ENCODE data around the gene GABRP.
"Not testable (repeated sequence)": the region's sequence is repeated elsewhere in the genome, so short reads cannot be mapped to it uniquely, and the experiment has no call there.

Gene GABRP

DNA sequence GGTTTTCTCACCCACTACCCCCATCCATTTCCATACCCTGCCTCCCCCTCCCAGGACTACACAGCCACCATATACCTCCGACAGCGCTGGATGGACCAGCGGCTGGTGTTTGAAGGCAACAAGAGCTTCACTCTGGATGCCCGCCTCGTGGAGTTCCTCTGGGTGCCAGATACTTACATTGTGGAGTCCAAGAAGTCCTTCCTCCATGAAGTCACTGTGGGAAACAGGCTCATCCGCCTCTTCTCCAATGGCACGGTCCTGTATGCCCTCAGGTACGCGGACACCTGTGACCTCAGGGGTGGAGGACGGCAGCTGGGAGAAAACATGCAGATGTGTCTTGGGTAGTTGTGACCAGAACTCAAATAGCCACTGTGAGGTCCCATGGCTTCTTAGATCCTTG is 11.6 kb downstream of the GABRP start:
- DNase-seq, result no peak

GRCh38 chr5:170805666-170806065 is 22.1 kb downstream of the GABRP start:
- no peak for DNase-seq

GRCh38 chr5:170809551-170809950 is 26.0 kb downstream of the GABRP start:
- peak; percentile 7 for DNase-seq

GRCh38 chr5:170811719-170812118 is 28.2 kb downstream of the GABRP start:
- no peak for DNase-seq

GRCh38 chr5:170813231-170813630 is 29.7 kb downstream of the GABRP start:
- no peak for DNase-seq

GRCh38 chr5:170817195-170817594 is 33.7 kb downstream of the GABRP start:
- DNase-seq, result no peak

DNA sequence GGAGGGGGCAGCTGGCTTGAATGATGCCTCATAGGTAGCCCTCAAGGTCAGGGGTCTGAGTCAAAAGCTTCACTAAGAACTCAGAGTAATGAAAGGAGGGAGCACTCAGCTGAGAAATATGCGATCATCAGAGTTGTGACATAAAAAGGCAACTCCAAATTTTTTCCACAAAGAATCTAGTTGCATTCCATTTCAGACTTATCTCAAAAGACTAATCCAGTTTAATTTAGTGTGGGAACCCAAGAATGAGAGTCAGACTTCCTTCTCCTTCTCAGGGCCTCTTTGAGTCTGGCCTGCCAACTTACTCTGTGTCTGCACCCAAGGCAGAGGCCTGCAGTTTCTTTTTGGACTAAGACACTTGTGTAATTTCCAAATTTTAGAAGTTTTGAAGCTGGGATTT is 34.7 kb downstream of the GABRP start:
- DNase-seq, result no peak

- no peak for DNase-seq
These were observed 36.3 kb downstream of the GABRP start for GRCh38 chr5:170819824-170820223.

DNA sequence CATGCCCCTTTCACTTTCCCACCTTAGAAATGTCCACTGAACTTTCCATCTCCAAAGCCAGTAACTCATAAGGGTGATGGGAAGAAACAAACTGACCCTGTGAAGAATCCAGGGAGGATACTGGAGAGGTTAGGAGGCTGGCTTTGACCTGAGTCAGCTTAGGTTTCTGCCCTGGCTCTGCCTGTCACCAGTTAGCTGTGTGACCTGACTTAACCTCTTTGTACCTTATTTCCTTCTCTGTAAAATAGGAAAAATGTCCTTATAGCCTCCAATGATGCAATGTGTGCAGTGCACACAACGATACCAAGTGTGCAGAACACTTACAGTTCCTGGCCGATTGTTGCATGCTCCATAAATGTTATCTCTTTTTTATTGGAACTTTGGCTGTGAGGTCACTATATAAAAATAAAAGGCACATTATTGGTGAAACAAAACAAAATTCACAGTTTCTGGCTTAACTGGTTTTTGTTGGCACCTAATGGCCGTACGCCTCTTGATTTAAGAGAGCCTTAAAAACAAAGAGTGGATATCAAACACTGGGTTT is 37.8 kb downstream of the GABRP start:
- no peak for DNase-seq

DNA sequence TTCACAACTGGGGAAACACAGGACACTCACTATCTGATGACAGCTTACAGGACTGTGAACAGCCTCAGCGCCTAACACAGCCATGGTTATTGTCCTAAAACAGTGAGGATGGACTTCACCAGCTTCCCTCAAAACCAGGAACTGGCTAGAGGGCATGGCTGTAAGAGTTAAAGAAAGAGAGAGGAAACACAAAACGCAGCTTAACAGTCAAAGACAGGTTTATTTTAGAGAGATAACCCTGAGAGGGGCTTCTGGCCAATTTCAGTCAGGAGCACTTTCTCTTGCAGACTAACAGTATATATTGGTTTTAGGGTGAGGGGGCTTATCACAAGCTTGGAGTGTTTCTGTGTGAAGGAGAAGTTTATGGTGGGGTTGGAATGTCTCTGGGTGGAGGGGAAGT is 42.6 kb downstream of the GABRP start:
- no peak for DNase-seq

GRCh38 chr5:170832241-170832640 is 48.7 kb downstream of the GABRP start:
- no peak for DNase-seq

GRCh38 chr5:170833981-170834380 is 50.5 kb downstream of the GABRP start:
- not testable (repeated sequence) for DNase-seq

GRCh38 chr5:170836226-170836625 is 52.7 kb downstream of the GABRP start:
- no peak for DNase-seq

DNA sequence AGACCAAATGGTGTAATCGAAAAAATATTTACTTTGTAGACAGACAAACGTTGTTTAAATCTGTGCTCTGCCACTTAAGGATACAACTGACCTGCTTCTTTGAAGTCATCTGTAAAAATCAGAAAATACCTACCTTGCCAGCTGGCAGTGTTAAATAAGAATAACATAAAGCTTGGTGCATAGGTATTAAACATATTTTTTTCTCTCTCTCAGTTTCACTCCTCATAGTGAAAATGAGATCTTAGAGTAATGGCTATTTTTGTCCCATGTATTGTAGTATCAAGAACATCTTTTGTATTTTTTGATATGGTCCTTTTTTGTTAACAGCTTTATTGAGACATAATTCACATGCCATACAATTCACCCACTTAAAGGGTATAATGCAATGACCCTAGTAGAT is 60.3 kb downstream of the GABRP start:
- no peak for DNase-seq

DNA sequence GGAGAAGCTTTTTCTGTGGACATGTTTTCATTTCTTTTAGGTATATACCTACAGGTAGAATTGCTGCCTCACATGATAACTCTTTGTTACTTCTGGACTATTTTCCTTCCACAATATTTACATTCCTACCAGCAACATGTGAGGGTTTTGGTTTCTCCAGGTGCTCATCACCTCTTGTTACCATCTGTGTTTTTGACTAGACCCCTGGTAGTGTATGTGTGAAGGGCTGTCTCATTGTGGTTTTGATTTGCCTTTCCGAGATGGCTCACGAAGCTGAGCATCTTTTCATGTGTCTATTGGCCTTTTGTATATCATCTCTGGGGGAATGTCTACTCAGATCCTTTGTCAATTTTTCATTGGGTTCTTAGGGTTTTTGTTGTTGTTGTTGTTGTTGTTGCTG is 61.1 kb downstream of the GABRP start:
- no peak for DNase-seq

DNA sequence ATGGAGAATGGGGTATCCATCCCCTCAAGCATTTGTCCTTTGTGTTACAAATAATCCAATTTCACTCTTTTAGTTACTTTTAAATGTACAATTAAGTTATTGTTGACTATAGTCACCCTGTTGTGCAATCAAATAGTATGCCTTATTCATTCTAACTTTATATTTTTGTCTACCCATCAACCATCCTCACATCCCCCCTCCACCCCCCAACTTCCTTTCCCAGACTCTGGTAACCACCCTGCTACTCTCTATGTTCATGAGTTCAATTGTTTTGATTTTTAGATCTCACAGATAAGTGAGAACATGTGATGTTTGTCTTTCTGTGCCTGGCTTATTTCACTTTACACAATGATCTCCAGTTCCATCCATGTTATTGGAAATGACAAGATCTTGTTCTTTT is 62.9 kb downstream of the GABRP start:
- DNase-seq, result no peak

- no peak for DNase-seq
These were observed 63.3 kb downstream of the GABRP start for GRCh38 chr5:170846846-170847245.

GRCh38 chr5:170848033-170848432 is 64.5 kb downstream of the GABRP start:
- DNase-seq, result no peak

GRCh38 chr5:170849374-170849773 is 65.8 kb downstream of the GABRP start:
- DNase-seq, result no peak

DNA sequence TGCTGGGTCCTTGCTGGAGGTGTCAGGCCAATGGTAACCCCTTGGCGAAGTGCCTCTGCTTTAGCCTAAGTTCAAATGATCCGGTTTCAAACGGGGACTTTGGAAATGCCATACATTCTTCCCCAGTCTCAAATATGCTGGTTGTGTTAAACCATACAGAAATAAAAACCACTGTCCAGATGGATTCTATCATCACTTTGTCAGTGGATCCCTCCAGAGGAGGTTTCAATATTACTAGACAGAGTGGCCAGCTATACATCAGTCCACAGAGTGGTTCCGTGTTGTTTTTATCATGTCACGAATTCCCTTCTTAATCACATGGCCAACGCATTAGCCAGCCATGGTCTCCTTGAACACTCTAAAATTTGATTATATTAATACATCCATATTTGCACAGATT is 71.0 kb downstream of the GABRP start:
- no peak for DNase-seq

DNA sequence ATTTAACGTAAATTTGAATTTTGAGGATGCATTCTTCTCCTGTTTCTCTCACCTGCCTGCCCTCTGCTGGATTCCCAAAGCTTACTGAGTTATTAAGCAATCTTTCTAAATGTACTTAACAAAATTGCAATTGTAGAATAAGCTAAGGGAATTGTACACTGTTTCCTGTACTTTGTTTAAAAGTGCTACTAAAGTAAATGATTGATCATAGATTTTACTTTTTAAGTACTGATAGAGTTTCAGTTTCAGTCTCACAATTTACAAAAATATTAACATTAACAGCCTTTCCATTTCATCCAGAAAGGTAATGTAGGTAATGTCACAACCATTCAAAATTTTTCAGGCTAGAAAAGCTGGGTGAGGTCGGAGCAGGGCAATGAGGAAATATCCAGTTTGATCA is 73.5 kb downstream of the GABRP start:
- DNase-seq, result no peak

DNA sequence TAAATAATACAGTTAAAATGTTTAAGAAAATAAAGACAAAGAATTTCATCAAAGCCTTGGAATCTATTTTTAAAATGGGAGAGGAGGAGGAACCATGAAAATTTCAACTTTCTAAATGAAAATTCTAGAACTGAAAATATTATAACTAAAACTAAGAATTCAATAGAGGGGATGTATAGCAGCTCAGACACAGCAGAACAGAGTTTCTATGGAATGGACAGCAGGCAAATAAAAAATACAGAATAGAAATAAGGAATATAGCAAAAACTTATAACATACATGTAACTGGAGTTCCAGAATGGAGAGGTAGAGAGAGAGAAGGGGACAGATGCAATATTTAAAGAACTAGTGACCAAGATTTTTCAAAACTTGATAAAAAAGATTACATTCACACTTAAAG is 76.9 kb downstream of the GABRP start:
- DNase-seq, result no peak

GRCh38 chr5:170860818-170861666 is 77.5 kb downstream of the GABRP start:
- DNase-seq, result no peak

DNA sequence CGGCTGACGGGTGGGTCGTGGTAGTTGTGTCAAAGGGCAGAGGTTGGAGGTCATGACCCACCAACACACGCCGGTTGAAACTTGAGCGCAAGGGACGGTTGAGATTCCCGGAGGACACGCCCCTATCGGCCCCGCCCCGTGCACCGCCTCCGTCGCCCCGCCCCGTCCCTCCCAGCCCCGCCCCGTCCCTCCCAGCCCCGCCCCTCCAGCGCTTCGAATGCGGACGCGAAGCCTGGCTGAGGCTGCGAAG is 78.1 kb downstream of the GABRP start:
- DNase-seq, result no peak

All from RPMI8226 (cell line).